Erythroblast (primary cell): ENCODE data around the gene ALG12.

ENCODE experiments used
- GATA1 ChIP-seq: IDR thresholded peaks from 2 replicates; pipeline ENCODE4 v1.6.1; 2011; ENCODE audit warnings: low read depth, mild to moderate bottlenecking, control low read depth, low read length, moderate library complexity
- POLR2A ChIP-seq: IDR thresholded peaks from 2 replicates; pipeline ENCODE4 v1.6.1; 2011; ENCODE audit warnings: mild to moderate bottlenecking, low read length

- no peak for TF ChIP-seq POLR2A
- TF ChIP-seq GATA1, result no peak
Observed at GRCh38 chr22:49918911-49919881, 958 bp upstream of the ALG12 start.
